HepG2 (cell line): Measurements from ENCODE around the gene MRPS2. TPM values are rescaled to one million over a fixed set of nuclear protein-coding genes. Genes with fewer than 3 reads are reported as not detected.

Experiments
- MAF1 ChIP-seq: sonication (generic); formaldehyde crosslinking; IDR thresholded peaks from 2 replicates; pipeline ENCODE4 v1.5.0; 2020; ENCODE audit warnings: missing genetic modification reagents, borderline replicate concordance
- MLXIP ChIP-seq: sonication (generic); formaldehyde crosslinking; IDR thresholded peaks from 2 replicates; pipeline ENCODE4 v1.9.0; 2021; ENCODE audit warnings: missing genetic modification reagents, borderline replicate concordance
- PRPF4 ChIP-seq: fragments of 200-400 bp; formaldehyde crosslinking; IDR thresholded peaks from 2 replicates; pipeline ENCODE4 v1.6.1; 2016; ENCODE audit warnings: low read length, low read depth; ENCODE audit not compliant: poor library complexity, severe bottlenecking
- SMARCC2 ChIP-seq: fragments of 450-650 bp; IDR thresholded peaks from 2 replicates; pipeline ENCODE4 v1.6.1; 2017; ENCODE audit warnings: antibody characterized with exemption, mild to moderate bottlenecking
- ZNF460 ChIP-seq: sonication (generic); formaldehyde crosslinking; IDR thresholded peaks from 2 replicates; pipeline ENCODE4 v1.5.1; 2020; ENCODE audit warnings: missing genetic modification reagents, mild to moderate bottlenecking, borderline replicate concordance
- polyA plus RNA-seq, 8 experiments: library from polyadenylated mRNA; depleted of rRNA in 3 of 8; stranded (reverse) in 7 of 8; unstranded in 1 of 8; fragments of >200 nt; fragmentation: Illumina TruSeq in 4 of 8; extraction: Trizol in 4 of 8; gene quantifications; 2 replicates each; pipeline versions ENCODE4 v1.2.1 to v1.2.3, GENCODE V29; 2011 to 2016; ENCODE audit warnings: low read depth in 4 of 8, missing spikeins in 1 of 8, mixed read lengths in 1 of 8; ENCODE audit not compliant: insufficient read depth in 1 of 8
- total RNA-seq, 5 experiments: library from RNA; depleted of rRNA; stranded (reverse); fragments of >200 nt; fragmentation: Illumina TruSeq; extraction: Trizol; gene quantifications; 2 replicates each; pipeline ENCODE4 v1.2.3, GENCODE V29; 2016; ENCODE audit warnings: low read depth in 1 of 5
- TF ChIP-seq, protein P1 (sequence below): sonication (generic); formaldehyde crosslinking; IDR thresholded peaks from 2 replicates; pipeline ENCODE4 v1.8.1; 2023; ENCODE audit warnings: mild to moderate bottlenecking, missing genetic modification reagents
- TF ChIP-seq, protein P2 (sequence below): sonication (generic); formaldehyde crosslinking; IDR thresholded peaks from 2 replicates; pipeline ENCODE4 v1.5.1; 2020; ENCODE audit warnings: mild to moderate bottlenecking, missing genetic modification reagents, moderate library complexity

MRPS2 gene
- total and polyA plus RNA-seq, 2 of the 13 experiments (the other 11 are each of a cell fraction or from before 2014, with no cell fraction given): 44.4 to 86.7 TPM

GRCh38 chr9:135531096-135531495 is 30.6 kb downstream of the MRPS2 start (continued):
- TF ChIP-seq, protein P1, sequence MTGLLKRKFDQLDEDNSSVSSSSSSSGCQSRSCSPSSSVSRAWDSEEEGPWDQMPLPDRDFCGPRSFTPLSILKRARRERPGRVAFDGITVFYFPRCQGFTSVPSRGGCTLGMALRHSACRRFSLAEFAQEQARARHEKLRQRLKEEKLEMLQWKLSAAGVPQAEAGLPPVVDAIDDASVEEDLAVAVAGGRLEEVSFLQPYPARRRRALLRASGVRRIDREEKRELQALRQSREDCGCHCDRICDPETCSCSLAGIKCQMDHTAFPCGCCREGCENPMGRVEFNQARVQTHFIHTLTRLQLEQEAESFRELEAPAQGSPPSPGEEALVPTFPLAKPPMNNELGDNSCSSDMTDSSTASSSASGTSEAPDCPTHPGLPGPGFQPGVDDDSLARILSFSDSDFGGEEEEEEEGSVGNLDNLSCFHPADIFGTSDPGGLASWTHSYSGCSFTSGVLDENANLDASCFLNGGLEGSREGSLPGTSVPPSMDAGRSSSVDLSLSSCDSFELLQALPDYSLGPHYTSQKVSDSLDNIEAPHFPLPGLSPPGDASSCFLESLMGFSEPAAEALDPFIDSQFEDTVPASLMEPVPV (CRISPR knock-in tag): no peak
- TF ChIP-seq, protein P2, sequence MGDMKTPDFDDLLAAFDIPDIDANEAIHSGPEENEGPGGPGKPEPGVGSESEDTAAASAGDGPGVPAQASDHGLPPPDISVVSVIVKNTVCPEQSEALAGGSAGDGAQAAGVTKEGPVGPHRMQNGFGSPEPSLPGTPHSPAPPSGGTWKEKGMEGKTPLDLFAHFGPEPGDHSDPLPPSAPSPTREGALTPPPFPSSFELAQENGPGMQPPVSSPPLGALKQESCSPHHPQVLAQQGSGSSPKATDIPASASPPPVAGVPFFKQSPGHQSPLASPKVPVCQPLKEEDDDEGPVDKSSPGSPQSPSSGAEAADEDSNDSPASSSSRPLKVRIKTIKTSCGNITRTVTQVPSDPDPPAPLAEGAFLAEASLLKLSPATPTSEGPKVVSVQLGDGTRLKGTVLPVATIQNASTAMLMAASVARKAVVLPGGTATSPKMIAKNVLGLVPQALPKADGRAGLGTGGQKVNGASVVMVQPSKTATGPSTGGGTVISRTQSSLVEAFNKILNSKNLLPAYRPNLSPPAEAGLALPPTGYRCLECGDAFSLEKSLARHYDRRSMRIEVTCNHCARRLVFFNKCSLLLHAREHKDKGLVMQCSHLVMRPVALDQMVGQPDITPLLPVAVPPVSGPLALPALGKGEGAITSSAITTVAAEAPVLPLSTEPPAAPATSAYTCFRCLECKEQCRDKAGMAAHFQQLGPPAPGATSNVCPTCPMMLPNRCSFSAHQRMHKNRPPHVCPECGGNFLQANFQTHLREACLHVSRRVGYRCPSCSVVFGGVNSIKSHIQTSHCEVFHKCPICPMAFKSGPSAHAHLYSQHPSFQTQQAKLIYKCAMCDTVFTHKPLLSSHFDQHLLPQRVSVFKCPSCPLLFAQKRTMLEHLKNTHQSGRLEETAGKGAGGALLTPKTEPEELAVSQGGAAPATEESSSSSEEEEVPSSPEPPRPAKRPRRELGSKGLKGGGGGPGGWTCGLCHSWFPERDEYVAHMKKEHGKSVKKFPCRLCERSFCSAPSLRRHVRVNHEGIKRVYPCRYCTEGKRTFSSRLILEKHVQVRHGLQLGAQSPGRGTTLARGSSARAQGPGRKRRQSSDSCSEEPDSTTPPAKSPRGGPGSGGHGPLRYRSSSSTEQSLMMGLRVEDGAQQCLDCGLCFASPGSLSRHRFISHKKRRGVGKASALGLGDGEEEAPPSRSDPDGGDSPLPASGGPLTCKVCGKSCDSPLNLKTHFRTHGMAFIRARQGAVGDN: no peak
- TF ChIP-seq MLXIP (CRISPR knock-in tag): no peak
- TF ChIP-seq SMARCC2: no peak
- TF ChIP-seq MAF1: no peak
- no peak for TF ChIP-seq PRPF4
- TF ChIP-seq ZNF460 (CRISPR knock-in tag): no peak
